HG03558 (cell line): ENCODE data around the gene SEMA3A.

Experiments used
- ATAC-seq: cut with Tn5 transposase; IDR thresholded peaks from one replicate; pipeline ENCODE4 v1.9.1; 2021; ENCODE audit warnings: moderate number of reproducible peaks; ENCODE audit not compliant: unreplicated experiment; ENCODE audit errors: extremely low read depth

Gene SEMA3A

GRCh38 chr7:84027678-84028077 is 166.9 kb downstream of the SEMA3A start:
- ATAC-seq: no peak

- ATAC-seq: no peak
These were observed 169.2 kb downstream of the SEMA3A start for GRCh38 chr7:84025332-84025927.

GRCh38 chr7:84022684-84023308 is 171.8 kb downstream of the SEMA3A start:
- no peak for ATAC-seq

GRCh38 chr7:84022009-84022408 is 172.6 kb downstream of the SEMA3A start:
- no peak for ATAC-seq

GRCh38 chr7:84021292-84021908 is 173.2 kb downstream of the SEMA3A start:
- no peak for ATAC-seq

- ATAC-seq: no peak
These were observed 176.9 kb downstream of the SEMA3A start for GRCh38 chr7:84017651-84018050.

- no peak for ATAC-seq
These were observed 180.9 kb downstream of the SEMA3A start for GRCh38 chr7:84013616-84014240.

GRCh38 chr7:84009782-84010181 is 184.8 kb downstream of the SEMA3A start:
- ATAC-seq: no peak

- ATAC-seq: no peak
These were observed 185.5 kb downstream of the SEMA3A start for GRCh38 chr7:84009051-84009450.

- no peak for ATAC-seq
These were observed 191.4 kb downstream of the SEMA3A start for GRCh38 chr7:84003191-84003590.

- ATAC-seq: no peak
These were observed 192.2 kb downstream of the SEMA3A start for GRCh38 chr7:84002348-84002747.

- ATAC-seq: no peak
These were observed 197.7 kb downstream of the SEMA3A start for GRCh38 chr7:83996879-83997278.

GRCh38 chr7:83987764-83988163 is 206.8 kb downstream of the SEMA3A start:
- no peak for ATAC-seq

- no peak for ATAC-seq
These were observed 208.8 kb downstream of the SEMA3A start for GRCh38 chr7:83985821-83986220.

- ATAC-seq: no peak
These were observed 210.0 kb downstream of the SEMA3A start for GRCh38 chr7:83984591-83984990.

GRCh38 chr7:83984076-83984475 is 210.5 kb downstream of the SEMA3A start:
- ATAC-seq: no peak

GRCh38 chr7:83983606-83984005 is 211.0 kb downstream of the SEMA3A start:
- ATAC-seq: no peak

- ATAC-seq: peak; percentile 72
These were observed 218.3 kb downstream of the SEMA3A start for GRCh38 chr7:83976302-83976701.

GRCh38 chr7:83970081-83970480 is 224.5 kb downstream of the SEMA3A start:
- no peak for ATAC-seq

GRCh38 chr7:83964318-83964717 is 230.3 kb downstream of the SEMA3A start:
- no peak for ATAC-seq

- ATAC-seq: no peak
These were observed 237.3 kb downstream of the SEMA3A start for GRCh38 chr7:83957333-83957732.
